GM20431 (cell line): ENCODE measurements around the gene ADAMTS4.

Experiments
- in situ Hi-C: fragments of 300-500 bp; cut with MseI, MboI; formaldehyde crosslinking; loops from one replicate; pipeline ENCODE4 v1.15.0; 2020; ENCODE audit warnings: low sequenced_read_pairs; ENCODE audit not compliant: unreplicated experiment

The ADAMTS4 gene

DNA sequence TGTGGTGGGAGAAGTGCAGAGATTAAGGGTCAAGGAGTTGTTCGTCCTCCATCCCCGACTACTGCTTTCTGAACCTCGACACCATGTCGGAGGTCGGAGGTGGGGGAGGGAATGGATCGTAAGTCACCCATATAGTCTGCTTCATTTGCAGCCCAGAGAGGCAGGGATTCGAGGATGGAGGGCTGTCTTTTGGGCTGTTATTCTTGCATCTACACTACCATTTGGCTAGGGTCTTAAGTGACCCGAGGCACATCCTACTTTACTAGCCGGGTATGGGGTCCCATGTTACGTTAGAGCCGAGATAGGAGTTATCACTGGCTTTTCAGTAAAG, 39.0 kb downstream of the ADAMTS4 start:
- in situ Hi-C loops = no loop called here

DNA sequence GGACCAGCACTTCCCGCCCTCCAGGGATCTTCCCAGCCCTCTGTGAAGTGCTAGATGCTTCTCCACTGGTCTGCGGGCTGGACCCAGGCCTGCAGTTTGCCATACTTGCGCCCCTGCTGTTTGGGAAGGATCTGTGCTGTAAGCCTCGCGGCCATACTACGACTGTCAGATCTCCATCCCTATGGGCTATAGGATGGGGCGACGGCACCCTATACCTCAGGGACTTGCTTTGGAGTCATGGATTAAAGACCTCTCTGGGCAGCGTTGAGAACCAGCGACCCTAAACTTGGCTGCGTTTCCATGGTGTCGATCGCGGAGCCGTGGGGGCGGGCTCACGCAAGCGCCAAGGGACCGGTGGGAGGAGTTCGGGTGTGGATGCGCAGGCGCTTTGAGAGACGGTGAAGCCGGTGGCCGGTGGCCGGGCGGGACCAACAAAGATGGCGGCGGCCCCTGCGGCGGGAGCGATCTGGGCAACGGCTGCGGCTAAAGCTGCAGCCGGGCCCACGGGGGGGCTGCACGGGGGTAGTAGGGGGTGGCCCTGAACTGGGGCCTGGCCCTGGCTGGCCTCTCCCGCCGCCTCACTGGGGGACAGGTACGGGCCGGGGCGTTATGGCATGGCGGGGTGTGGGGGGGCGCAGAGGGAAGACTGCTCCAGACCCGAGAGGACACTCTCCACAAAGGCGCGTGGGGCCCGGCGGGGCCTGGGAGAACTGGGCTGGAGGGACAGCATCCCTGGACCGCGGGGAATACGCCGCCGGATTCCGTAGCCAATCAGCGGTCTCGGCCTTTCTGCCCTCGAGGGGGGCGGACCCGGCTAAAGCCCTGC, 39.6 kb downstream of the ADAMTS4 start, which contains the start of gene USP21:
Gene USP21 (plus strand): TSS at position 414 of the 826 bp plus-strand sequence. CDS start 1,141 bp downstream, outside the sequence.
- in situ Hi-C loops = no loop called here

DNA sequence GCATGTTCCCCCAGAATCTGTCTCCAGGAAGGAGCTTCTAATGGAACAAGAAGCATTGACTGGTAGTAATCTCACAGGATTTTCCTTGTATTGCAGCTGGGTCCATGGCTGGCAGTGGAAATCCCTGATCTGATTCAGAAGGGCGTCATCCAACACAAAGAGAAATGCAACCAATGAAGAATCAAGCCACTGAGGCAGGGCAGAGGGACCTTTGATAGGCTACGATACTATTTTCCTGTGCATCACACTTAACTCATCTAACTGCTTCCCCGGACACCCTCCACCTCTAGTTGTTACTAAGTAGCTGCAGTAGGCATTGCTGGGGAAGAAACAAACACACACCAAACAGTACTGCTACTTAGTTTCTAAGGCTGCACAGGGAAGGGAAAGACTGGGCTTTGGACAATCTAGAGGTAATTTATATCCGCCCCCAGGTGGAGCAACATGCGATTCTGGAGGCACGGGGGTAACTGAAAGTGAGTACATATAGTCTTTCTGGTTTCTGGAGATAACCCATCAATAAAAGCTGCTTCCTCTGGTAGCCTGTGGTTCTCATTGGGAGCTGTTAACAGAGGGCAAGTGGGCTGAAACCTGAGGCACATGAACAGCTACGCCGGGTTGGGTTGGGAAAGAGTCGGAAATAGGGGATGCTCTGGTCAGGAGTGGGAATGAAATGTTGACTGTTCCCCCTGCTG, 40.4 kb downstream of the ADAMTS4 start:
- in situ Hi-C loops = no loop called here

DNA sequence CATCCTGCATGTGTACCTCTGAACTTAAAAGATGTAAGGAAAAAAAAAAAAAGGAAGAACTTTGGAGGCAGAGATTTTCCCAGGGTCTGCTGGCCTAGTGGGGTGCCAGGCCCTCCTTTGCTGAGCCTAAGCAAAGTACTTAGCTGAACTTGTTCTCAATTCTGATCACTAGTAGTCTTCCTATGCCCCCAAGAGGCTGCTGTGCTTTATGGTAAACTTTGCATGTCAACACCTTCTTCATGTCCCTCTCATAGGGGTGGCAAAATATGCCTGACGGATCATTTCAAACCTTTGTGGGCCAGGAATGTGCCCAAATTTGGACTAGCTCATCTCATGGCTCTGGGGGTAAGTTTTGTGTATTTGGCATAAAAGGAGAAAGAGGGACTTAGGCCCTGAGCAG, 41.0 kb downstream of the ADAMTS4 start:
- in situ Hi-C loops = no loop called here

DNA sequence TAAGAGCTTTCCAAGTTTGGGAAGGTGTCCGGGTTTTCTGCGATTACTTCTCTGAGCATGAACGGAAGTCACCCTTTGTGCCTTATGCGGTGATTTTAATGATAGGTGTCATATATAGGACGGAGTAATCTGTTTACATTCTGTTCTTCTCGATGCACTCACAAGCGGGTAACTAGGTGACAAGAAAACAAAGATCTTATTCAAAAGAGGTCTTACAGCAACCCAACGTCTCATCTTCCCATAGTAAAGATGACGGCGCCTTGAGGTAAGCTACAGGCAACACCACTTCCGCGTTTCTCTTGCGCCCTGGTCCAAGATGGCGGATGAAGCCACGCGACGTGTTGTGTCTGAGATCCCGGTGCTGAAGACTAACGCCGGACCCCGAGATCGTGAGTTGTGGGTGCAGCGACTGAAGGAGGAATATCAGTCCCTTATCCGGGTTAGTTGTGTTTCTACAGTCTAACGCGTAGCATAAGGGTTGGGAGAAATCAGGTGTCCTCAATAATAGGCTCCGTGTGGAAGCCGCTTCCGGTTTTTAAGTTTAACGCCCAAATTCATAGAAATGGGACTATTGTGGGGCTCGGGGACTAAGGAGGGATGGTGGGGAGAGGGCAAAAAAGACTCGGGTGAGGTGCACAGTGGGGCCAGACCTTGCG, 45.0 kb downstream of the ADAMTS4 start, which contains the start of gene UFC1:
Gene UFC1 (plus strand): TSS at position 297 of the 656 bp plus-strand sequence. CDS start 20 bp downstream, at position 317.
- in situ Hi-C loops = no loop called here

DNA sequence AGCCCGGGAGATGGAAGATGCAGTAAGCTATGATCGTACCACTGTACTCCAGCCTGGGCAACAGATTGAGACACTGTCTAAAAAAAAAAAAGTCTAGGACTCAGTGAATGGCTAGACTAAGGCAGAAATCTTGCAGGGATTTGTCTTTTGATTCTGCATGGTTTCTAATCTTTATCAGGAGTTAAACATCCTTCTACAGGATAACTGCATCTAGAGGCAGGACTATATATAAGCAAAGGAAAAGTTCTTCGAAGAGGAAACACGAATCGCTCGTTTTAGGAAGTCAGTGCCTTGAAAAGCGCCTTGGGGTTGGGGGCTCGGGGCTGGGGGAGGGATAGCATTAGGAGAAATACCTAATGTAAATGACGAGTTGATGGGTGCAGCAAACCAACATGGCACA, 45.7 kb downstream of the ADAMTS4 start:
- in situ Hi-C loops = no loop called here

DNA sequence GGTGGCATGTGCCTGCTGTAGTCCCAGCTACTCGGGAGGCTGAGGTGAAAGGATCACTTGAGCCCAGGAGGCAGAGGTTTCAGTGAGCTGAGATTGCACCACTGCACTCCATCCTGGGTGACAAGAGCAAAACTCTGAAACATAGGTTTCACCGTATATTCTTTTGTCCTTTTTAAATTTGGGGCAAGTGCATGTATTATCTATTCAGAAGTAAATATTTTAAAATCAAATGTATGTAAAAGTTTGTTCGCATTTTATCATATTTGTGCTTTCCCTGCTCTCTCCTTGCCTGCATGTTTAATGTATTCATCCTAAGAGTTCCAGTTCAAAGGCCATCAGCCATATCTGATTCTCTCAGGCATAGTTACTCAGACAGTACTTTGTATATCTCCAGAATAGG, 53.0 kb downstream of the ADAMTS4 start:
- in situ Hi-C loops = no loop called here

DNA sequence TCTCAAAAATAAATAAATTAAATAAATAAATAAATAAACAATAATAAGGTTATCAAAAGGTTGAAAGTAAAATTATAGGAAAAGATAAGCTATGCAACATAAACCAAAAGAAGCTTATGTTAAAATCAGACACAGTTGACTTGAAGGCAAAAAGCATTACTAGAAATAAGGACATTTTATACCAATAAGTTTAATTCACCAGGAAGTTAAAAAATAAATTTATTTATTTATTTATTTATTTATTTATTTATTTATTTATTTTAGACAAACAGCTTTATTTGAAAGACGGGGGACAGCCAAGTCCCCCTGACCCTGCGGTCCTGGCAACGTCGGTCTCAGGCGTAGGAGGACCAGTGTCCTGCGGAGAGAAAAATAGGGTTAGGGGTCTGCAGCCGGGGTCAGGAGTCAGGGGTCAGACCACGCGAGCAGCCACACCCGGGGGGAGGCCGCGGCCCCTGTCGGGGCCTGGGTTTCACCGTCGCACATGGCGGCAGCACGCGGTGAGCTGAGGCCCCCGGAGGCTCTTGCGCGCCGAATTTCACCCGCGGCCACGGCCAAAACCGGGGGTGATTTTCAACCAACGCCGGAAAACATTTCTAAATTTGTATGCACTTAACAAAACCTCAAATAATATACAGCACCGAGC, 58.0 kb downstream of the ADAMTS4 start:
- in situ Hi-C loops = no loop called here

DNA sequence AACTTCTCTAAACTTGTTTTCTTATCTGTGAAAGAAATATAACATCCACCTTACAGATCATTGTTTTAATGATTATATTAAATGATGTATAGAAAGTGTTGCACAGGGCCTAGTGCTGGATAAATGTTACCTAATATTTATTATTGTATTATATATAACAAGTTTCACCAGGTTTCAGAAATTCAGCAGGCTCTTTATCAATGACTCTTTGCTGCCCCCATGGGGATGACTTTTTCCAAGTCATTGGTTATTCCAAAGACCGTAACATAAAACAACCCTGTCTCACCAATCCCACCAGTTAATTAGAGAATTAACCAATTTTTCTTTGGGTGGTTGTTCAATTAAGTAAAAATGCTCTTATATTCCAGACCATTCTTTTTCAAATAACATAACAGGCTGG, 59.1 kb downstream of the ADAMTS4 start:
- in situ Hi-C loops = no loop called here

DNA sequence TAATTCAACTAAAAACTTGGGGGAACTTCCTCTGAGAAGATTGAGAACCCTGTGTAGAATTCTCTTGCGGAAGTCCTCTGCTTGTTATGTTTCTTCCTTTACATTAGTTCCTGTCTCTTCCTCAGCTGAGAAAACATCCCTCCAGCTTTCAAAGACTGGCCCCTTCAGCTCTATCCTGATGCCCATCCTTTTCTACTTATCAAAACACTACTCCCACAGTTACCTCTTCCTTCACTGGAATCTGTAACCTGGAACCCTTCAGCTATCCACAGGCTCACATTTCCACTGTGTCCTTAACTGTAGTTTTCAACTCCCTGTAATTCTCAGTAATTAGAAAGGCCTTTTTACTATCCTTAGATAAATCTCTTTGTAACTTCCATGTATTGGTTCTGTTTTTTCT, 60.4 kb downstream of the ADAMTS4 start:
- in situ Hi-C loops = no loop called here

DNA sequence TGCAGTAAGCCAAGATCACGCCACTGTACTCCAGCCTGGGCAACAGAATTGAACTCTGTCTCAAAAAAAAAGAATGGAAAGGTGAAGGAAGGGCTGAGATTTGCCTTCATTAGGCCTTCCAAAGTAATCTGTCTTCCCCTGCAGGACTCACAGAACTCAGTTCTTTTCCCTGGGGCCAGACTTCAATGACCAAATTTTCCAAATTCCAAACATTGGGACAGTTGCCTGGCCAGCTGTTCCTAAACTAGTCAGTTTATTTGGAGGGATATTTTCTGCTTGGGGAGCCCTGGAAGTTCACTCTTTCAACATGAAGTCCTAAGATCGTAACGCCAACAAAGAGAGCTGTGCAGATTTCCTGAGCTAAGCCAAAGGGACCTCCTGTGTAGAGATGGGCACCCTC, 61.0 kb downstream of the ADAMTS4 start:
- in situ Hi-C loops = no loop called here
